ENCODE results near the gene SAMD11. TPM values are rescaled to one million over a fixed set of nuclear protein-coding genes. Genes with fewer than 3 reads are reported as not detected.

The SAMD11 gene
- total and polyA plus RNA-seq, 2 experiments from 2014 or later: 8.2 to 40.9 TPM

- no peaks in the 10 kb centered on the region for H4K20me1 ChIP-seq (ENCODE audit: insufficient read depth)
- peak overlapping the region; percentile 57 for H3K4me3 ChIP-seq
- H3K4me1 ChIP-seq (ENCODE audit: insufficient read depth): peaks cover 25% of the 10 kb centered on the region; the same call in 1 of the 2 replicates
- no peaks in the 10 kb centered on the region for H3K9me2 ChIP-seq (ENCODE audit: insufficient read depth)
- peak overlapping the region; percentile 73 for H3K27ac ChIP-seq
- peak overlapping the region; percentile 70 for H3K9ac ChIP-seq
- H3K4me2 ChIP-seq (ENCODE audit: unreplicated experiment): peak overlapping the region; percentile 43
- TF ChIP-seq EZH2 (IDR thresholded peaks at IDR 0.05; ENCODE audit: insufficient read depth, poor library complexity, severe bottlenecking): no peak
- TF ChIP-seq EZH2phosphoT487 (IDR thresholded peaks at IDR 0.05; ENCODE audit: insufficient read depth, low read depth): no peak
- no peaks in the 10 kb centered on the region for H3K79me2 ChIP-seq (ENCODE audit: insufficient read depth)
- in situ Hi-C loops (cut with MboI): no loop called here
- 2% methylated on average over 20 to 63 of the region's 98 CpGs for WGBS, 2 experiments (ENCODE audit: low coverage in 1 of 2, low lambda C conversion rate in 2 of 2, missing lambda C conversion rate in 2 of 2)
- peak overlapping the region; percentile 53; the same call in 1 of the 2 replicates for H2AFZ ChIP-seq
- H3F3A ChIP-seq (ENCODE audit: insufficient read depth): peaks cover 16% of the 10 kb centered on the region; the same call in 1 of the 2 replicates
- H3K9me3 ChIP-seq (ENCODE audit: low read depth): no peaks in the 10 kb centered on the region
- no peaks in the 10 kb centered on the region for H3K36me3 ChIP-seq (ENCODE audit: low read depth)
- peak; percentile 95 for DNase-seq
- no peaks in the 10 kb centered on the region for H3K27me3 ChIP-seq (replicated peaks; ENCODE audit: insufficient read depth)
Measured at GRCh38 chr1:941588-942383, 18.1 kb downstream of the SAMD11 start.

- peak overlapping the region; percentile 57 for H3K4me3 ChIP-seq
Measured at GRCh38 chr1:942411-942821, 18.7 kb downstream of the SAMD11 start.

GRCh38 chr1:942864-943533, 19.3 kb downstream of the SAMD11 start:
- no peaks in the 10 kb centered on the region for H3K36me3 ChIP-seq (ENCODE audit: low read depth)
- H3K27ac ChIP-seq: peak overlapping the region; percentile 73
- H3K4me1 ChIP-seq (ENCODE audit: insufficient read depth): peaks cover 23% of the 10 kb centered on the region; the same call in 1 of the 2 replicates
- H3K79me2 ChIP-seq (ENCODE audit: insufficient read depth): no peaks in the 10 kb centered on the region
- peak overlapping the region; percentile 70; the same call in 1 of the 2 replicates for H3K9ac ChIP-seq
- TF ChIP-seq EZH2 (IDR thresholded peaks at IDR 0.05; ENCODE audit: insufficient read depth, poor library complexity, severe bottlenecking) (no peak), EZH2phosphoT487 (IDR thresholded peaks at IDR 0.05; ENCODE audit: insufficient read depth, low read depth) (no peak)
- H3K4me3 ChIP-seq: no peak overlapping the region
- H3K9me3 ChIP-seq (ENCODE audit: low read depth): no peaks in the 10 kb centered on the region
- in situ Hi-C loops (cut with MboI): no loop called here
- WGBS, 2 experiments (ENCODE audit: low coverage in 1 of 2, low lambda C conversion rate in 2 of 2, missing lambda C conversion rate in 2 of 2): 47 to 49% methylated on average over 27 of the region's 27 CpGs
- peak; percentile 47 for DNase-seq
- no peak overlapping the region for H2AFZ ChIP-seq
- H3K9me2 ChIP-seq (ENCODE audit: insufficient read depth): no peaks in the 10 kb centered on the region
- no peaks in the 10 kb centered on the region for H3K27me3 ChIP-seq (replicated peaks; ENCODE audit: insufficient read depth)
- peaks cover 16% of the 10 kb centered on the region; the same call in 1 of the 2 replicates for H3F3A ChIP-seq (ENCODE audit: insufficient read depth)
- no peaks in the 10 kb centered on the region for H4K20me1 ChIP-seq (ENCODE audit: insufficient read depth)
- H3K4me2 ChIP-seq (ENCODE audit: unreplicated experiment): no peak overlapping the region

More at GRCh38 chr1:942411-942821, 18.7 kb downstream of the SAMD11 start:
- Histone ChIP-seq H3K9me2 (ENCODE audit: insufficient read depth) (no peaks in the 10 kb centered on the region), H3K27ac (peak overlapping the region; percentile 73), H3K4me1 (ENCODE audit: insufficient read depth) (peaks cover 25% of the 10 kb centered on the region; the same call in 1 of the 2 replicates), H3K4me2 (ENCODE audit: unreplicated experiment) (peak overlapping the region; percentile 43), H3K9ac (peak overlapping the region; percentile 70), H2AFZ (no peak overlapping the region), H3K79me2 (ENCODE audit: insufficient read depth) (no peaks in the 10 kb centered on the region), H3K36me3 (ENCODE audit: low read depth) (no peaks in the 10 kb centered on the region), H4K20me1 (ENCODE audit: insufficient read depth) (no peaks in the 10 kb centered on the region), H3F3A (ENCODE audit: insufficient read depth) (peaks cover 16% of the 10 kb centered on the region; the same call in 1 of the 2 replicates), H3K27me3 (replicated peaks; ENCODE audit: insufficient read depth) (no peaks in the 10 kb centered on the region), H3K9me3 (ENCODE audit: low read depth) (no peaks in the 10 kb centered on the region)
- peak; percentile 67 for DNase-seq
- TF ChIP-seq EZH2 (IDR thresholded peaks at IDR 0.05; ENCODE audit: insufficient read depth, poor library complexity, severe bottlenecking): no peak
- in situ Hi-C loops (cut with MboI): no loop called here
- WGBS, 2 experiments (ENCODE audit: low coverage in 1 of 2, low lambda C conversion rate in 2 of 2, missing lambda C conversion rate in 2 of 2): 4% methylated on average over 4 to 37 of the region's 48 CpGs

GRCh38 chr1:943545-944340, 20.0 kb downstream of the SAMD11 start:
- H3K4me1 ChIP-seq (ENCODE audit: insufficient read depth): peaks cover 16% of the 10 kb centered on the region; the same call in 1 of the 2 replicates

More at GRCh38 chr1:943545-944340, 20.0 kb downstream of the SAMD11 start:
- H3K36me3 ChIP-seq (ENCODE audit: low read depth): no peaks in the 10 kb centered on the region
- H3K27me3 ChIP-seq (replicated peaks; ENCODE audit: insufficient read depth): no peaks in the 10 kb centered on the region
- H3K4me2 ChIP-seq (ENCODE audit: unreplicated experiment): no peak overlapping the region
- H3K4me3 ChIP-seq: no peak overlapping the region
- no peaks in the 10 kb centered on the region for H4K20me1 ChIP-seq (ENCODE audit: insufficient read depth)
- H3K9ac ChIP-seq: no peak overlapping the region
- H3F3A ChIP-seq (ENCODE audit: insufficient read depth): peaks cover 16% of the 10 kb centered on the region; the same call in 1 of the 2 replicates
- H3K9me3 ChIP-seq (ENCODE audit: low read depth): no peaks in the 10 kb centered on the region
- no peak overlapping the region for H2AFZ ChIP-seq
- H3K27ac ChIP-seq: no peak overlapping the region
- in situ Hi-C loops (cut with MboI): no loop called here
- WGBS, 2 experiments (ENCODE audit: low coverage in 1 of 2, low lambda C conversion rate in 2 of 2, missing lambda C conversion rate in 2 of 2): 95 to 96% methylated on average over 26 to 27 of the region's 27 CpGs
- TF ChIP-seq EZH2phosphoT487 (IDR thresholded peaks at IDR 0.05; ENCODE audit: insufficient read depth, low read depth) (no peak), EZH2 (IDR thresholded peaks at IDR 0.05; ENCODE audit: insufficient read depth, poor library complexity, severe bottlenecking) (no peak)
- no peaks in the 10 kb centered on the region for H3K9me2 ChIP-seq (ENCODE audit: insufficient read depth)
- H3K79me2 ChIP-seq (ENCODE audit: insufficient read depth): no peaks in the 10 kb centered on the region
- DNase-seq: no peak

Data from GM23248 (cell line).